NCI-H446 (cell line): ENCODE data around the gene TMEM150B.

Experiments used
- DNase-seq, 2 experiments: peaks; one replicate each; lab custom pipeline; 2025; lab: John Stamatoyannopoulos, UW

Gene TMEM150B

GRCh38 chr19:55354698-55355212 lies 29.6 kb upstream of the TMEM150B start, which contains the start of gene COX6B2:
Gene COX6B2 (minus strand): TSS chr19:55354719. CDS start chr19:55354521, 198 bp downstream.
- no peak for DNase-seq

DNA sequence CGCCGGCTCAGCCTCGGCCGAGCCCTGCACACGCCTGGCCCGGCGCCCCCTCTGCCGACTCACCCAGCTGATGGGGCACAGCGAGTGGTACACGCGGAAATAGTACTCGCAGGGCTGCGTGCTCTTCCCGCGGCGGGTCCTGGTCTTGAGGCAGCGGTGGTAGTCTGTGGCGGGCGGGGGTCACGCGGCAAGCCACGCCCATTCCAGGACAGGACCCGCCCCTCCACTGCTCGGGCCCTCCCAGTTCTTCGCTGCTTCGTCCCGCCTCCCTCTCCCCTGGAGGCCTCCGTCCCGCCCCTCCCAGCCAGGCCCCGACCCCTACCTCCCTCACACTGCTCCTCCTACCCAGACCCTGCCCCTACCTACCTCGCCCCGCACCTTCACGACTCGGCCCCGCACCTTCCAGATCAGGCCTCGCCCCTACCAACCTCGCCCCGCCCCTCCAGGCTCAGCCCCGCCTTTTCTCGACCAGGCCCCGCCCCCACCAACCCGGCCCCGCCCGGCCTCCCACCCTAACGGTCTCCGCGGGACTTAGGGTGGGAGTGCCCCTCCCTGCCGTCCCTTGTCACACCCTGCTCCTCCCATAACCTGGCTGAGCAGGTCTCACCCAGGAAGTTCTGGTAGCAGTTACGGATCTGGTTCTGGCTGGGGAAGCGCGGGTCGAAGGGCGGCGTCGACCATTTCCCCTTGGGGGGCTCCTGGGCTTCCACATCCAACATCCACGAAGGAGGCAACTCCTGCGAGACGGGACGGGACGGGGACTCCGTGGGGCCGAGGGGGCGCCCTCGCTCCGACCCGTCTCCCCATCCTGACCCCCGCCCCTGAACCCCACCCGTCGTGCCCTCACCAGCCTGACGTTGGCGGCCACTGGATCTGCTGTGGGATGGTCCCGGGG lies 28.9 kb upstream of the TMEM150B start:
- DNase-seq: peak in 1 of 2 experiments; percentile 56

DNA sequence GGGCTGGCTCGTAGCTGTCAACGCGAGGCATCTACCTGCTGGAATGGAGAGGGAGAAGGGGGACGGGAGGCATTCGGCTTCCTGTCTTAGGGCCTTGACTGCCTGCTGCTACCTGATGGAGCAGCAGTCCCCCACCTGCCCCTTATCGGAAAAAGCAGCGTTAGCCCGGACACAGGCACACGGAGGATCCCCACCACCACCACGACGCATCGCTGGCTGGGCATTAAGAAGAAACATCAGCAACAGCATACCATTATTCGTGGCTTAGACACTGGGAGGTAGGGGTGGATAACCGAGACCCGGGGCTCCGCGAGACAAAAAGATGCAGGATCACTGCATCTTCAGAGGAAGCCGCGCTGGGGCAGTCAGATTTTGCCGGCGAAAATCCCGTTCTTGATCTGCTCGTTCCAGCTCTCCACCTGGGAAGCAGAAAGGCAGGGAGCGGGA lies 28.2 kb upstream of the TMEM150B start:
- no peak for DNase-seq

- DNase-seq: no peak
These were observed 27.5 kb upstream of the TMEM150B start for GRCh38 chr19:55352549-55353145.

DNA sequence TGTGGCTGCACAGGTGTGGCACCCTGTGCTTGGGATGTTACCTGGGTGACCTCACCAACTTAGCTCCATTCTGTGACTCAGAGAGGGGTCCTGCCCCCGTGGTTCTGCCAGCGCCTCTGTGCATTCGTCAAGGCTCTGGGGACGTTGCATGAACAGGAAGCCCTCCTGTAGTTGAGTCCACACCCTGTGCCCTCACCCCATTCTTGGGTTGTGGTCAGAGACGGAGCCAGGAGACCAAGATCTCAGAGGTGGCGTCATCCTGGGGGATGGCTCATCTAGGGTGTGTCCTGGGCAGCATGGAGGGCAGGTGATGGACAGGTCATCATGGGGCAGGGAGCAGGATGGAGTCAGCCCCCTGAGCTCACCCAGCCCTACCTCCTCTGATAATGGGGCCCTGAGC lies 26.9 kb upstream of the TMEM150B start:
- DNase-seq: no peak

GRCh38 chr19:55350620-55351315 lies 25.6 kb upstream of the TMEM150B start:
- DNase-seq: no peak

DNA sequence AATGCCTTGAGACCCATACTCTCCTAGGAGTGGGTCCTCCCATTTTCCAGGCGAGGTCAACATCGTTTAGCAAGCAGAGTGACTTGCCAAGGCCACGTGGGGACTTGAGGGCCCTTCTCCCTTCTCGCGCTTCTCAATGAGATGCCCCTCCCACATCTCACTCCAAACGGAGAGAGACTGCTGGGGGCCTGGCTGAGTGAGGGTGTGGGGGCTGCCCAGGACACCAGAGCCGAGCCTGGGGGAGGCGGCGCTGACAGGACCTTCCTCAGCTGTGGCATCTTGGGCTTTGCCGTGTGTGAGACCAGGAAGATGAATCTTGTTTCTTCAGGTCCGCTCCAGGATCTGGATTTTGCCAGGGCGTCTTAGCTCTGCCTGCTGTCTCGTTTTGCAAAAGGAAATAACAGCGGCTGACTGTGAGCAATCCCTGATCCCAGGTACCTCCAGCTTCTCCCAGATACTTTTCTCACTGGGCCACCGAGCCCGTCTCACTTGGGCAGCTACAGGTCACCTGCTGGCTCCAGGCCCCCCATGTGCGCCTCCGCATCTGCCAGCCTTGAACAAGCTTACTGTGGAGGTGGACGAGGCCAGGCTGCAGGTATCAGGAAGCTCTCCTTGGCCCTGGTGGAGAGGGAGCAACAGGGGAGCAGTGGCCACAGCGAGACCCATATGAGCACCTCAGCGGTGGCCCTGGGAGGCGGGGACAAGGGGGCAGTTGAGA lies 23.3 kb upstream of the TMEM150B start:
- no peak for DNase-seq

DNA sequence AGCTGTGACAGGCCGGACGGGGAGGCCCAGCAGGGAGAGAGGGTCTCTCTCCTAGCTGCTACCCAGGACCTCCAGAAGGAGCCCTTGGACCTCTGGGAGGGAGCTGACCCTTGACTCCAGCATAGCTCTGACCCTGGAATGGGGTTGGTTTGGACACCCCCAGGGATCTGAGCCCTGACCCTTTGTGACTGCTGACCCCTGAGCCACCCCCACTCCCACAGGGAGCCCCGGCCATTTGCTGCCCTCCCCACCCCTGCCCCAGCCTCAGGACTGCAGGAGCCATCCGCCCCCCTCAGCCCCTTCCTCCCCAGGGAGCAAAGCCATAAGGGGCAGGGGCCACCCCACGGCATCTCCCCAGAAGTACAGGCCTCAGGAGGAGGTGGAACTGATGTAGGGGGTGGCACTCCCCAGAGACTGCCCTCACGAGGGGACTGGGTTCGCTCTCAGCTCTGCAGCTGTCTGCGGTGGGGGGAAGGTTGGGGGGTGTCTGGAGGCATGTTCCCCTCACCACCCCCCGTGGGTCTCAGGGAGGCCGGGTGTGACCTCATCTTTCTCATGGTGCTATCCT lies 22.4 kb upstream of the TMEM150B start:
- DNase-seq: no peak

- DNase-seq: no peak
These were observed 21.7 kb upstream of the TMEM150B start for GRCh38 chr19:55346725-55347441.

DNA sequence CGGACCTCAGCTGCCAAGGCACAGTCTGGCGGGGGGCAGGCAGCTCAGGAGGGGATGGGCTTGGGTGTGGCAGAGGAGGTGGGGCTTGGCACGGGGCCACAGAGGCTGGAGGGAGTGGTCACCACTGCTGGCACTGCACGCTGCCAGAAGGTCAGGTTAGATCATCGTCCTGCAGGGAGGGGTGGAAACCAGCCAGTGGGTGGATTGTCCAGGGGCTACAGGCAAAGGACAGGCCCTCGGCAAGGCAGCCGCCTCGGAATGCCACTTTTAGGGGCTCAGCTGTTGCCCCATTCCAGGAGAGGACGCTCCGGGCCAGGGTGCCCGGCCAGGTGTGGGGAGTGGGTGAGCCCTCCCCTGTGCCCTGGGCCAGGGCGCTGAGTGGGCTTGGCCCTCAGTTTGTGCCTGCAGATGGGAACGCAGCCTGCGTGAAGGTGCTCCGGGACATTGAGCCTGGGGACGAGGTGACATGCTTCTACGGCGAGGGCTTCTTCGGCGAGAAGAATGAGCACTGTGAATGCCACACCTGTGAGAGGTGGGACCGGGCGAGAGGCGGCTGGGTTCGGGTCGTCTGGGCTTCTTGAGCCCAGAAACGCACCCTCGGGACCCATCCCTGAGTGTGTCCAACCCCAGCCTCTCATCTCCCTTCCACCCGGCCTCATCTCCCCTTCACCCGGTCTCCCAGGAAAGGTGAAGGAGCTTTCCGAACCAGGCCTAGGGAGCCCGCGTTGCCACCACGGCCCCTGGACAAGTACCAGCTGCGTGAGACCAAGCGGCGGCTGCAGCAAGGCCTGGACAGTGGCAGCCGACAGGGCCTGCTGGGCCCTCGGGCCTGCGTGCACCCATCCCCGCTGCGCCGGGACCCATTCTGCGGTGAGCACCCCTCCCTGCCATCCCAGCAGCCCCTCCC lies 20.9 kb upstream of the TMEM150B start:
- DNase-seq: no peak

- DNase-seq: no peak
These were observed 20.1 kb upstream of the TMEM150B start for GRCh38 chr19:55345101-55345817.

DNA sequence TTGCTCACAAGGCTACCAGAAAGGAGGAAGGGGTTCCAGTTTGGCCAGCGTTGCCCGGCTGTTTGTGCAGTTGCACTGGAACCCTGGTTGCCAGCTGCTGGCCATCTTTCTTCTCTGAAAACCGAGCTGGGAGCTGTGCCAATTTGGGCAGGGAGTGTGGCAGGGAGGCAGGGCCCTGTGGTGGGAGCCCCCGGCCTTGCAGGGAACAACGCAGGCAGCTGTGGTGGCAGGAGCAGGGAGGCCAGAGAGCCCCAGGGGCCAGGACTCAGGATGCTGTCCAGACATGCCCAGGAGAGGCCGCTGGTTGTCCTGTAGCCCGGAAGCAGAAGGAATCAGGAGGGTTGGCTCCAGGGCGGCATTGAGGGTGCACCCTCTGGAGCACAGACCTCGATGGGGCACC lies 19.3 kb upstream of the TMEM150B start:
- DNase-seq: peak in 1 of 2 experiments; percentile 57

DNA sequence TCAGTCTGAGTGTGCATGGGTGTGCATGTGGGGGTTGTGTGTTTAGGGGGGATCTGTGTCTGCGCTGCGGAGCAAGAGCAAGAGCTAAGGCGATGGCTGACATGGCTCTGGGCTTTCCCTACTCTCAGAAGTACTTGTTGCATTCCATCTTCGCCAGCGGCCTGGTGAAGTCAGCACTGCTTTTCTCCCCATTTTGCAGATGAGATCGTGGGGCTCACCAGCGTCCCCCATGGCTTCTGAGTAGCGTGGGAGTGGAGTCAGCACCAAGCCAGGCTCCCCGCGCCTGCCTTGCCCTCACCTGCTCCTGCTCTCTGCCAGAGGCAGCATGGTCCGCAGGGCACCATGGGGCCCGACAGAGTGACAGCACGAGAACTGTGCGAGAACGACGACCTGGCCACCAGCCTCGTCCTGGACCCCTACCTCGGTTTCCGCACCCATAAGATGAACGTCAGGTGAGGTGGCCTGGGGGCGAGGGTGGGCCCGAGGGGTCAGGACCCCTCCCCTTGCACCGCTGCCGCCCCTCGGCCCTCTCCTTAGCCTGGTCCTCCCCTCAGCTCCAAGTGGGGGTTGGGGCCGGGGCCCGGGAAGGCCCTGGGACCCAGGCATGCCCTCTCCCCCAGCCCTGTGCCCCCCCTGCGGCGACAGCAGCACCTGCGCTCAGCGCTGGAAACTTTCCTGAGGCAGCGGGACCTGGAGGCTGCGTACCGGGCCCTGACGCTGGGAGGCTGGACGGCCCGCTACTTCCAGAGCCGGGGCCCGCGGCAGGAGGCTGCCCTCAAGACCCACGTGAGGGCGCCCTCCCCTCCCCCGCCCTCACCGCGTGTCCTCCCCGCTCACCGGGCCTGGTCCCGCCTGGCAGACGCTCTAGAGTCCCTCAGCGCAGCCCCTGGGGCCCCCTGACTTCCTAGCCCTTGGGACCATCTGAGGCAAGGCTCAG lies 16.7 kb upstream of the TMEM150B start:
- DNase-seq: no peak

DNA sequence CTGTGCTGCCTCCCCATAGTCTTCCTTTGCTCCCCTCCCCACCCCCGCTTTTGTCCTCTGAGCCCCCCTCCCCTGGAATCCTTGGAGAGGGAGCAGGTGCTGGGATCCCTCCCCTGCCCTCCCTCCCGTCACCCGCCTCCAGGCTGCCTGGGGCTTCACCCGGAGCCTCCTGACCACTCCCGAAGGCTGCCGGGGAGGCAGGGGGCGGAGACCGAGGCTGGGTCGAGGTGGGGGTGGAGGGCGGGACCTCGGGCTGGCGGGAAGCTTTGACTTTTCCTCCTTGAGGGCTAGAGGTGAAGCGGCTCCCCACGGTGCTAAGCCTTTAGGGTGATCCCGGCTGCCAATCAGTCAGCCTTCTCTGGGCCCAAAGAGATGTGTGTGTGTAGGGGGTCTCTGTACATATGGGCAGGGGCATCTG lies 16.0 kb upstream of the TMEM150B start:
- peak in 1 of 2 experiments; percentile 60 for DNase-seq

GRCh38 chr19:55340784-55341147 lies 15.6 kb upstream of the TMEM150B start:
- DNase-seq: no peak

DNA sequence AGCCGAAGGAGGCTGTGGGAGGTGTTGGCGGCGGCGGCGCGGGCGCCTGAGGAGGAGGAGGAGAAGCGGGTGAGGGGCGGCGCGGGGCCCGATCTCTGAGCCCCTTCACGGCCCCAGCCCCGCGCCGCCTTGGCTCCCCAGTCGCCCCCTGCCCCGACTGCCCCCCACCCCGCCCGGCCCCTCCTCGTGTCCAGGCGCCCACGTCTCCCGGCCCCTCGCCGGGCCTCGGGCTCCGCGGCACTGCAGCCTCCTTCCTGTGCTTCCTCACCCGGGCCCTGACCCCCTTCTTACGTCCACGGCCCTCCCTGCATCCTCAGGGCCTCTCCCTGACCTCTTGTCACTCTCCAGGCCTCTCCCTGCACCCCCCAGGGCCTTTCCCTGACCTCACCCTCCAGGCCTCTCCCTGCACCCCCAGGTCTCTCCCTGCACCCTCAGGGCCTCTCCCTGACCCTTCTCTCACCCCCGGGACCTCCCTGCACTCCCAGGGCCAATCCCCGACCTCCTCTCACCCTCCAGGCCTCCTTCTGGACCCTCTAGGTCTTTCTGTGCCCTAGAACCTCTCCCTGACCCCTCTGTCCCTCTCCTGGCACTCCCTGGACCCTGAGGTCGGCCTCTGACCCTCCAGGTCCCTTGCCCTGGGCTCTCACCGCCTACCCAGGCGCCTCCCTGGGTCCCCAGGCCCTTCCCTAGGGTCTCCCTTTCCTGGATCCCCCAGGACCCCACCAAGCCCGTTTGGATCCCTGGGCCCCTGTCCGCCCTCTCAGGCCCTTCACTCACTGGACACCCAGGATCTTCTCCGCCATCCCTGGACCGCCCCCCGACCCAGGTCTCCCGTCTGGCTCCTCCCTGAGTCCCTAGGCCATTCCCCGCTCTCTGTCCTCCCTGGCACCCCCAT lies 15.0 kb upstream of the TMEM150B start:
- no peak for DNase-seq
